ENCODE measurements around the gene POLK.

The POLK gene

DNA sequence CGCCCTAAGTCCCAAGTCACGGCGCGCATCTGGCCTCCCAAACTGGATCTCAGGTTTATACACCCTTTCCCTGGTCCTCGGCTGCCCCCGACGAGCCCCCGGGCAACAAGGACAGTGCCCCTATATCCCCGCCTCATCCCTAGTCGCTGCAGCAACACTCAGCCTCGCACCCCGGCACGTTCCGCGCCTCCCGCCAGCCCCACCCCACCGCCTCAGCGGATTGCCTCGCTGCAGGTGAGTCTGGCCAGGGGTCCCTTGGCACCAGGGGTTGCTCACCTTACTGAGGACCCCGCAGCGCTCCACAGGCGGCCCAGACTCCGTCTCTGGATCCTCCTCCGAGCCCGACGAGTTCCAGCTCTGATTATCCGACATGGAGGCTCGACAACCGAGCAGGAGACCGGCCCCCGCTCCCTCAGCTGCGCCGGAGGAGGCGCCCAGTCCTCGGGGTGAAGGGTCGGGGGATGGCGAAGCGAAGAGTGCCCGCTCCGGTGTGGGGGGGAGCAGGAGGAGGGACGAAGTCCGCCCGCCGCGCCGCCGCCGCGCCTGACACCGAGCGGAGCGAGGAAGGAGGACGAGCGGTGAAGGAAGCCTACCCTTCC is 756 bp upstream of the POLK start:
- DNase-seq (ENCODE audit: low read depth in 2 of 2) = no peak

DNA sequence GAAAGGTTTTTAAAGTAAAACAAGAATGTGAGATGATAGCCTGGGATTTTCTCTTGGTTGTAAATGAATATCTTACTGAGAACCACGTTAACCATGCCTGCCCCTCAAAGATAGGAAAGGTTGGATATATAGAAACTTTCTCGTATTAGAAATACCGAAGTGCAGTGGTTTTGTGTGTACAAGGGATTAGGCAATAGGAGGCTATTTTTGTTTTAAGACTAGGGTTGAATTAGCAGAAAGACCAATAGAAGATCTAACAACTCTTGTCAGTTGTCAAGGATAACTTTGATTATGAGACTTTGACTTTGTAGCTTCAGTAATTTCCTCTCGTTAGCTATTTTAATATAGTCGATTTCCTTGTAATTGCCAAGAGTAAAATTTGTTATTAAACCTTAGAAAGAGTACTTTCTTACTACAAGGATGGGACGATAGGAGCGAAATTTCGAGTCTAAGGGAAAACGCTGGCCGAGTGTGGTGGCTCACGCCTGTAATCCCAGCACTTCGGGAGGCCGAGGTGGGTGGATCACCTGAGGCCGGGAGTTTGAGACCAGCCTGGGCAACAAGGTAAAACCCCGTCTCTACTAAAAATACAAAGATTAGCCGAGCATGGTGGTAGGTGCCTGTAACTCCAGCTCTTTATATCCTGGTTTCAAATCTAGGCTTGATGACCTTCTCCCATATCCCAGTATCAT is 838 bp downstream of the POLK start:
- DNase-seq (ENCODE audit: low read depth in 2 of 2) = no peak

DNA sequence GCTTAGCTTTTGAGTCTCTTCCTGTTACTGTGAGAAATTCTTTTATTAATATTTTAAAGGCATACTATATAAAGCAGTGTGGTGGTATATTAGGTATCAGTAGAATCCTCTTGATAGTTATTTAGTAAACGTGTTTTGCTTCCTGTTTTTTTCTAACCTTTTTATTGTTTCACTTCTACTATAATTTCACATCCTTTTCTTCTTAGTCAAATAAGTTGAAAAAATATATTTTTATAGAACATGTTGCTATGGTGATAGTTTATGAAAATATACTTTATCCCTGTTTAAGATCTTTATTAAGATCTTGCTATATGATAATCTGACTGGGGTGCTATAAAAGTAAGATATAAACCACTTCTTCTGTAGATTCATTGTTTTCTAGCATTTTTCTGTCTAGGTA is 2.1 kb downstream of the POLK start:
- no peak for DNase-seq (ENCODE audit: low read depth in 2 of 2)

DNA sequence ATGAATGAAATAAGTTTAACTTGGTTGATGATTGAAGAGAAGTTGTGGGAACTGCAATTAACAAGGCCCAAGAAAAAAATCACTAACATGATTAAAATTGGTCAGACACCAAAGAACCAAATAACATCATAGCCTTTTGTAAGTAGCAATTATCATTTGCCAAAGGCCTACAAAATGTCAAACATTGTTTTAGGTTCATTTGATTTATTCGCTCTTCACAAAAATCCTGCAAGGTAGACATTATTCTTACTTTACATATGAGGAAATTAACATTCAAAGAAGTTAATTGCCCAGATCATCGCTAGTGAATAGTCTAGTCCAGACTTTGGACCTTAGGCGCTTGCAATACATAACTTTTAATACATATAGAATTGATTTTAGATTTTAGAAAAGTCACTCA is 2.6 kb downstream of the POLK start:
- DNase-seq (ENCODE audit: low read depth in 2 of 2) = no peak

DNA sequence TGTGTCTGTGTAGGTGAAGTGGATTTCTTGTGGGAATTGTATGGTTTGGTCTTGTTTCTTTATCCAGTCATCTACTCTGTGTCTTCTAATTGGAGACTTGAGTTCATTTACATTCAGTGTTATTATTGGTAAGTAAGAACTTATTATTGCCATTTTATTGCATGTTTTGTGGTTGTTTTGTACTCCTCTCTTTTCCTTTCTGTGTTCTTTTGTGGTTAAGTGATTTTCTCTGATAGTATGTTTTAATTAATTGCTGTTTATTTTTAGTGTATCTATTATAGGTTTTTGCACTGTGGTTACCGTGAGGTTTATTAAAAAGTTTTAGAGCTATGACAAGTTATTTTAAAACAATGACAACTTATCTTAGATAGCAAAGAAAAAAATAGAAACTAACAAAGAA is 8.1 kb downstream of the POLK start:
- DNase-seq (ENCODE audit: low read depth in 2 of 2) = no peak

DNA sequence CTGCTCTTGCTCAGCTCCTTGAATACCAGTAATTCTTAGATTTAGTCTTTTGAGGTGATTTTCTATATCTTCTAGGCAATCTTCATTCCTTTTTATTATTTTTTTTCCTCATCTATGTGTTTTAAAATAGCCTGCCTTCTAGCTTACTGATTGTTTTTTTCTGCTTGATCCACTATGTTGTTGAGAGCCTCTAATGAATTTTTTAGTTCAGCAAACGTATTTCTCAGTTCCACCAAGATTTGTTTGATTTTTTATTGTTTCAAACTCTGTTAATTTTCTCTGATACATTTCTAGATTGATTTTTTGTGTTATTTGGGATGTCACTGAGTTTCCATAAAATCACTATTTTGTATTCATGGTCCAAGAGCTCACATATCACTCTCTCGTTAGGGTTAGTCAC is 9.5 kb downstream of the POLK start:
- no peak for DNase-seq (ENCODE audit: low read depth in 2 of 2)

DNA sequence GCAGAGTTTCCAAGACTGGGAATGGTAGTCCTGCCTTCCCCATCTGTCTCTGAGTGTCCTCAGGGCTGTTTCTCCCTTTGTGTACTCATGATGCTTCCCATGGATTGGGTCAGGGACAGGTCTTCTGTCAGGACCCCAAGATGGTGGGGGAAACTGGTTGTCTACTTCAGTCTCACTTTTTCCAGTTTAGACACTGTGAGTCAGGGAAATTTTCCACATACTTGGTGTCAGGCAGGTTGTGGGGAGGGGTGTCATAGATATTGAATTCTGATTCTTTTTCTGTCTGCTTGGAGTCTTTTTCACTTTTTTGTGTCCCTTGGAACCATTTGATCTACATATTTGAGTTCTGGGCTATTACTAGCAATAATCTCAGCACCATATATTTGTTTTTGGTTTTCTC is 10.3 kb downstream of the POLK start:
- DNase-seq (ENCODE audit: low read depth in 2 of 2) = no peak

DNA sequence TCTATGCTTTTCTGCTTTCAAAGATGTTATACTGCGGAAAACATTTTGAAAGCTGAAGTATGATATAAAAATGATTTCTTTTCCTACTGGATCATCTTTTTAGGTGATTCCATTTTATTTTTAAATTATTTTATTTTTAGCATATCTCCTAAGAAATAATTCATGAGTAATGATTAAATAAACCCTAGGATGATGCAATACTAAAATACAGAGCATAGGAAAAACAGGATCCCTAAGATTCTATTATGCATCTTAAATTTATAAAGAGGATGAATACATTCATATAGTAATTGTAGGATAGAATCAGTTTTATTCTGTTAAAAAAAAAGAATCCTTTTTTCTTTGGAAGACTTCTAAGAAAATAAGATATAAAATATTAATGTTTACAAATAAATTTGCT is 10.9 kb downstream of the POLK start:
- DNase-seq (ENCODE audit: low read depth in 2 of 2) = no peak

DNA sequence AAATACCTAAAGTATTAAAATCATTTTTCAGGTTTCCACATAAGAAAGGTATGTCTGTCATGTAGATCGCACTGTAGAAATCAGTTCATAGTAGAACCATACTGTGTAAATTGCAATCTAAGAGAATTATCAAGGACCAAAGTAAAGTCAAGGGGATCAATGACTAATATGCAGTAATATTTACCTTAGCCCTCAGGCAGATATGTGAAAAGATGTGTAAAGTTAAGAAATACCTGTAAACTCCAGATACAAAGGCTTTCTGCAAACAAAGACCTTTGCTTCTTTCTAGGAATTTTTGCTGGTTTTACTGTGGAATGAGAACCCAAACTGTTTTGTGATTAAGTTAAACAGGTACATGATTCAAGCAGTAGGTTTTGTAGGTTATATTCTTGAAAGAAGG is 11.6 kb downstream of the POLK start:
- DNase-seq (ENCODE audit: low read depth in 2 of 2) = no peak

DNA sequence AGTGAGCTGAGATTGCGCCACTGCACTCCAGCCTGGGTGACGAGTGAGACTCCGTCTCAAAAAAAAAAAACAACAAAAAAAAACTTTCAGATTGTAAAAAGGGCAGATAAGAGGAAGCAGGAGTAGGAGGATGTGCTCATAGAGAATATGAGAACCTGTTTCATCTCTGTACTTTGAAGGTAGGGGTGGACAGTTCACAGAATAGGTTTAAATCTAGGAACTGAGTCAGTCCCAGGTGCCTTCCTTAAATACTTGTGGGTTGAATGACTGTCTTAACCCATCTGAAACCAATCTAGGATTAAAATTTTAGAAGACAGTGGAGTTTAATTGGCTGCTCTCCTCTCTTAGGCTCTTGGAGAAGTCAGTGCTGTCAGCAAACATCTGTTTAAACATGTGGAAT is 12.4 kb downstream of the POLK start:
- peak in 1 of 2 experiments; percentile 32 for DNase-seq (ENCODE audit: low read depth in 2 of 2)

DNA sequence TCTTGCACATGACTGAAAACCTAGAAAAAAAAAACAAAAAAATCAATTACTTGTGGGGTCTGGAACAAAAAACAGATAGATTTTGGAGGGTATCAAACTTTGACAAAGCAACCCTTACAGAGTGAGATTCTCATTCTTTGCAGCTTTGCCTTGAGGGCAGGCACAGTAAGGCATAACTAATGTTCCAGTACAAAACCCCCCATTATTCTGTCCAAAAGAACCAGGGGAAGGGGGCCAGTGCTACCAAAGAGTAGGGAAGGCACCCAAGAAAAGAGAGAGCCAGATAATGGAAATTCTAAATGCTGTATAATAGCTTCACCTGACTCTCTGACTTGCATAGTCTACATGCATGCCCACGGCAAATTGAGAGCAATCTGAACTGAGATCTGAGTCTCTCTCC is 12.9 kb downstream of the POLK start:
- no peak for DNase-seq (ENCODE audit: low read depth in 2 of 2)

DNA sequence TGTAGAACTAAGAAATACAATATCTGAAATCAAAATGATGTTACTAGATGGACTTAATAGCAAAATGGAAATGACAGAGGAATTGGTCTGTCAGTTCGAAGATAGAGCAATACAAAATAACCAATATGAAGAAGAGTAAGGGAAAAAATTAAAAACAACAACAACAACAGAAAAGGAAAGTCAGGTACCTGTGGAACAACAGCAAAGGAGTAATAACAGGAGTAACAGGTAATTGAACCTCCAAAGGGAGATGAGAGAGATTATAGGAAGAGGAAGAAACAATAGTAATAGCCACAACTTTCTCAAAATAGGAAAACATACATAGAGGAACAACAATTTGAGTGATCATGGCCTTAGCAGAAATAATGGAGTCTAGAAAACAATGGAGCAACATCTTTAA is 13.7 kb downstream of the POLK start:
- no peak for DNase-seq (ENCODE audit: low read depth in 2 of 2)

DNA sequence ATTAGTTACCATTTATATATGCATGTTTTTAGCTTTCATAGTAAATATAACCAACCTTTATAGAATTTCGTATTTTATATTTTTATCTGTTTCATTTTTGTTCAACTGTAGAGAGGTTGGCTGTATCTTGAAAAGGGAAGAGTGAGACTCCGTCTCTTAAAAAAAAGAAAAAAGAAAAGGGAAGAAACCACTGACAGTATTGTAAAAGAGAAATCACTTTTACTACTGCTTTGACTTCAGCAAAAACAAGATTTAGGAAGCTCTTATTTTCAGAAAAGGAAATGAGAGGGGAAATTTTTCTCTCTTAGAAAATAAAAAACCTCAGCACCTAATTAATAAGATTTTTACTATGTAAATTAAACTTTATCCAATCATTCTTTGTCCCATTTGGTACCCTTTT is 14.4 kb downstream of the POLK start:
- no peak for DNase-seq (ENCODE audit: low read depth in 2 of 2)

DNA sequence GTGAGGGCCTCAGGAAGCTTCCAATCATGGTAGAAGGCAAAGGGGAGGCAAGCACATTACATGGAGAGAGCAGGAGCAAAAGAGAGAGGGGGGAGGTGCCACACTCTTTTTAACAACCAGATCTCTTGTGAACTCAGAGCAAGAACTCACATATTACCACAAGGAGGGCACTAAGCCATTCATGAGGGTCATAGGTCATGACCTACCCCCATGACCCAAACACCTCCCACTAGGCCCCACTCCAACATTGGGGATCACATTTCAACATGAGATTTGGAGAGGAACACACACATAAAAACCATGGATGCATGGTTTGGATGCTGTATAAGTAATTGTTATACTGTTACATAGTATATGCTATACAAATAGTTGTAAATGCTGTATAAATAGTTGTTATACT is 17.5 kb downstream of the POLK start:
- DNase-seq (ENCODE audit: low read depth in 2 of 2) = no peak

DNA sequence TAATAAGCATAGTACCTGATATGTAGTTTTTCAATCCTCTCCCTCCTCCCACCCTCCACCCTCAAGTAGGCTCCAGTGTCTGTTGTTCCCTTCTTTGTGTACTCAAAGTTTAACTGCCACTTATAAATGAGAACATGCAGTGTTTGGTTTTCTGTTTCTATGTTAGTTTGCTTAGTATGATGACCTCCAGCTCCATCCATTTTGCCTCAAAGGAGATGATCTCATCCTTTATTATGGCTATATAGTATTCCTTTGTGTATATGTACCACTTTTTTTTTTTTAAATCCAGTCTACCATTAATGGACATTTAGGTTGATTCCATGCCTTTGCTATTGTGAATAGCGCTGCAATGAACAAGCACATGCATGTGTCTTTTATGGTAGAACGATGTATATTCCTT is 20.5 kb downstream of the POLK start:
- DNase-seq (ENCODE audit: low read depth in 2 of 2) = no peak

DNA sequence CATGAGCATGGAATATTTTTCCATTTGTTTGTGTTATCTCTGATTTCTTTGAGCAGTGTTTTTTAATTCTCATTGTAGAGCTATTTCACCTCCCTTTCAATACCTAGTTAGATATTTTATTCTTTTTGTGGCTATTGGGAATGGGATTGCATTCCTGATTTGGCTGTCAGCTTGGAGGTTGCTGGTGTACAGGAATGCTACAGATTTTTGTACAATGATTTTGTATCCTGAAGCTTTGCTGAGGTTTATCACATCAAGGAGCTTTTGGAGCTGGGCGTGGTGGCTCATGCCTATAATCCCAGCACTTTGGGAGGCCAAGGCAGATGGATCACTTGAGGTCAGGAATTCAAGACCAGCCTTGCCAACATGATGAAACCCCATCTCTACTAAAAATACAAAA is 22.0 kb downstream of the POLK start:
- DNase-seq (ENCODE audit: low read depth in 2 of 2) = peak; percentile 42 to 44

DNA sequence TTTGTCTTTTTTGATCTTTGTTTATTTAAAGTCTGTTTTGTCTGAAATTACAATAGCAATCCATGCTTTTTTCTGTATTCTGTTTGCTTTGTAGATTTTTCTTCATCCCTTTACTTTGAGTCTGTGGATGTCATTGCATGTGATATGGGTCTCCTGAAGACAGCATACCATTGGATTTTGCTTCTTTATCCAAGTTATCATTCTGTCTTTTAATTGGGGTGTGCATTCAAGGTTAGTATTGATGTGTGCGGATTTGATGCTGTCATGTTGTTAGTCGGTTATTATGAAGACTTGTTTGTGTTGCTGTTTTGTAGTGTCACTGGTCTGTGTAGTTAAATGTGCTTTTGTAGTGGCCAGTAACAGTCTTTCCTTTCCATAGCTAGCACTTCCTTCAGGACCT is 23.0 kb downstream of the POLK start:
- DNase-seq (ENCODE audit: low read depth in 2 of 2) = no peak

DNA sequence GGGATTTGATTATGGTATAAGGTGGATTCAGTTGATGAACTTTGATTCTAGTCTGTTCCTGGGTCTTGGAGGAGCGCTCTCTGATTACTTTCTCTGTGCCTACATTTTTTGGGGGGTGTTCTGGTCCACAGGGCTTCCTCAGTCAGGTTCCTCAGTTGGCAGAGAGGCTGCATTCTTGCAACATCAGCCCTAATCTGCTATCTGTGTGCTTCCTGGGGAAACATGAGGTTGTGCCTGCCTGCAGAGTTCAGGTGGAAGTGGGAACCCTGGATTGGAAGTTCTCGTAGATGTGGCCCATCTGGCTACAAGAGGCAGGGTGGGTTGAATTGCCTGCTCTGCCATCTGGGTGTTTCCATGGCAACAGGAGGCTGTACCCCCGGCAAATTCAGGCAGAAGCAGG is 24.5 kb downstream of the POLK start:
- DNase-seq (ENCODE audit: low read depth in 2 of 2) = no peak

DNA sequence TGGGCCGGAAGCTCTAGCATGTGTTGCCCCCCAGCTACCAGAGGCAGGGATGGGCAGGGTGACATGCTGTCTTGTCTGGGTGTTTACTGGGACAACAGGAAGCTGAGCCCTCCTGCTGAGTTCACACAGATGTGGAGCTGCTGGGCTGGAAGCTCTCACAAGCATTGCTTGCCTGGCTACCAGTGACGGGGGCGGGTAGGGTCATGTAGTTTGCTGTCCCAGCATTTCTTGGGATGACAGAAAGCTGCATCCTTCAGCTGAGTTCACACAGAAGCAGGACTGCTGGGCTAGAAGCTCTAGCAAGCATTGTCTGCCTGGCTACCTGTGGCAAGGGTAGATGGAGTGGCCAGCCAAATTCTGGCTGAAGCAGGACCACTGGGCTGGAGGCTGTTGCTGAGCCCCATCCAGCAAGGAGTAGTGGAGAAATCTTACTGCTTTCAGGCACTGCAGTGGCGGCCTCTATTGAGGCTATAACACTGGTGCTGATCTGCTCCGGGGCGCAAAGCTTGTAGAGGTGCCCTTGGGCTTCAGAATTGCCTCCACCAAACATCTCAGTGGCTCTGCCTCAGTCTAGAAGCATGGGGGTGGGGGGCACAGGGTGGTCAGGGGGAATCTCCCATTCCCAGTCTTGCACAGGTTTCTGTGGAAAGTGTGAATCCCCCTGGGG is 25.1 kb downstream of the POLK start:
- no peak for DNase-seq (ENCODE audit: low read depth in 2 of 2)

DNA sequence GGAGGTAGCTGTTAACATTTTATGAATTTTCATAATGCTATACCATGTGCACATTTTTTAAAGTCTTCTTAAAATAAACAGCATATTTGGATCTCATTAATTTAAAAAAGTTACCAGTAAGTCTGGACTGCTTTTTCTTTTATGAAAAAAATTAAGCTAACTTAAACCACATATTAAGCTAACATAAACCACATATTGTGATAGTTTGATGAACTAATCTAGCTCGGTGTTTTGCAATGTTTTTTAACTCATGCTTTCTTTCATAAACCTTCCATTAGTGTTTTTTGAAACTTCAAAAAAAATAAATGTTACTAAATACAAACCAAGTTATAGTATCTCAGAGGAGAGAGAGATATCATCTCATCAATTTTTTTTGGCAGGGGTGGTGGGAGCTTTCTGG is 26.5 kb downstream of the POLK start:
- DNase-seq (ENCODE audit: low read depth in 2 of 2) = no peak

DNA sequence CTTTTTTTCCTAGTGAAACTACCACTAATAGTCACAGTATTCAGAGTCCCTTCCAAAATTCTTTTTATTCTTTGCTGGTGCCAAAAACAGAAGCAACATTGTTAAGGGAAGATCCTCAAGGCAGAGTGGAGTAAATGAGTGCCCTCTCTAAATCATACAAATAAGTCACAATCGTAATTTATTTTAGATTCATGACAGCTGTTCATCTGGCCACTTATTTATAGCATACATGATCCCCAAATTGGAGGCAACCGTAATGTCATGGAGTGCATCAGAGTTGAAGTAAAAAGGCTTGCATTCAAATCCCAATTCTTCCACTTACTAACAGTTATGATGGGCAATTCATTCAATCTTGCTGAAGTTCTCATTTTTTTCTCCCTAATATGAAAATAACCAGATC is 33.4 kb downstream of the POLK start:
- DNase-seq (ENCODE audit: low read depth in 2 of 2) = no peak

DNA sequence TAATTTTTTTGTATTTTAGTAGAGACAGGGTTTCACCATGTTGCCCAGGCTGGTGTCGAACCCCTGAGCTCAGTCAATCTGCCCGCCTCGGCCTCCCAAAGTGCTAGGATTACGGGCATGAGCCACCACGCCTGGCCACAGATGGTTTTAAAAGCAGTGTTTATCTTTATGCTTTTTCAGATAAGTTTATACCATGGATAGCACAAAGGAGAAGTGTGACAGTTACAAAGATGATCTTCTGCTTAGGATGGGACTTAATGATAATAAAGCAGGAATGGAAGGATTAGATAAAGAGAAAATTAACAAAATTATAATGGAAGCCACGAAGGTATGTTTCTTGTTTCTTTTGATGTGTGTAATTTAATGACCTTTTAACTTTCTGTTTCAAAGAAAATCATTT is 35.1 kb downstream of the POLK start:
- no peak for DNase-seq (ENCODE audit: low read depth in 2 of 2)

DNA sequence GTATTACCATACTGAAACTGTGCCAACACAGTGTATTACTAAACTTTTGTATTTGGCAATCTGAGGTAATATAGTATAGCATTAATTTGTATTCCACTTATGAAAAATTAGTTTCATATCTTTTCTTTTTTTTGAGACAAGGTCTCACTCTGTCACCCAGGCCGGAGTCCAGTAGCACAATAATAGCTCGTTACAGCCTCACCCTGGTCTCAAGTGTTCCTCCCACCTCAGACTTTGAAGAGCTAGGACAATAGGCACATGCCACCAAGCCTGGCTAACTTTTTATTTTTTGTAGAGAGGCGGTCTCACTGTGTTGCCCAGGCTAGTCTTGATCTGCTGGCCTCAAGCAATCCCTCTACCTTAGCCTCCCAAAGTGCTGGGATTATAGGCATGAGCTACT is 36.1 kb downstream of the POLK start:
- no peak for DNase-seq (ENCODE audit: low read depth in 2 of 2)

DNA sequence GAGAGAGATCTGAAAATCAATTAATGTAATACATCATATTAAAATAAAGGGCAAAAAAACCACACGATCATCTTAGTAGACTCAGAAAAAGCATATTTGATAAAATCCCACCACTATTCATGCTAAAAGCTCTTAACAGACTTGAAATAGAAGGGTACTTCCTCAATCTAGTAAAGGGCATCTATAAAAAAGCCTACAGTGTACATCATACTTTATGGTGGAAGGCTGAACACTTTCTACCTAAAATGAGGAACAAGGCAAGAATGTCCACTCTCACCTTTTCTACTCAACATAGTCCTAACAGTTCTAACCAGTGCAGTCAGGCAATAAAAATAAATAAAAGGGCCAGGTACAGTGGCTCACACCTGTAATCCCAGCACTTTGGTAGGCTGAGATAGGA is 38.9 kb downstream of the POLK start:
- no peak for DNase-seq (ENCODE audit: low read depth in 2 of 2)
